Measurements from ENCODE around the gene CGNL1.

CGNL1 gene, protein sequence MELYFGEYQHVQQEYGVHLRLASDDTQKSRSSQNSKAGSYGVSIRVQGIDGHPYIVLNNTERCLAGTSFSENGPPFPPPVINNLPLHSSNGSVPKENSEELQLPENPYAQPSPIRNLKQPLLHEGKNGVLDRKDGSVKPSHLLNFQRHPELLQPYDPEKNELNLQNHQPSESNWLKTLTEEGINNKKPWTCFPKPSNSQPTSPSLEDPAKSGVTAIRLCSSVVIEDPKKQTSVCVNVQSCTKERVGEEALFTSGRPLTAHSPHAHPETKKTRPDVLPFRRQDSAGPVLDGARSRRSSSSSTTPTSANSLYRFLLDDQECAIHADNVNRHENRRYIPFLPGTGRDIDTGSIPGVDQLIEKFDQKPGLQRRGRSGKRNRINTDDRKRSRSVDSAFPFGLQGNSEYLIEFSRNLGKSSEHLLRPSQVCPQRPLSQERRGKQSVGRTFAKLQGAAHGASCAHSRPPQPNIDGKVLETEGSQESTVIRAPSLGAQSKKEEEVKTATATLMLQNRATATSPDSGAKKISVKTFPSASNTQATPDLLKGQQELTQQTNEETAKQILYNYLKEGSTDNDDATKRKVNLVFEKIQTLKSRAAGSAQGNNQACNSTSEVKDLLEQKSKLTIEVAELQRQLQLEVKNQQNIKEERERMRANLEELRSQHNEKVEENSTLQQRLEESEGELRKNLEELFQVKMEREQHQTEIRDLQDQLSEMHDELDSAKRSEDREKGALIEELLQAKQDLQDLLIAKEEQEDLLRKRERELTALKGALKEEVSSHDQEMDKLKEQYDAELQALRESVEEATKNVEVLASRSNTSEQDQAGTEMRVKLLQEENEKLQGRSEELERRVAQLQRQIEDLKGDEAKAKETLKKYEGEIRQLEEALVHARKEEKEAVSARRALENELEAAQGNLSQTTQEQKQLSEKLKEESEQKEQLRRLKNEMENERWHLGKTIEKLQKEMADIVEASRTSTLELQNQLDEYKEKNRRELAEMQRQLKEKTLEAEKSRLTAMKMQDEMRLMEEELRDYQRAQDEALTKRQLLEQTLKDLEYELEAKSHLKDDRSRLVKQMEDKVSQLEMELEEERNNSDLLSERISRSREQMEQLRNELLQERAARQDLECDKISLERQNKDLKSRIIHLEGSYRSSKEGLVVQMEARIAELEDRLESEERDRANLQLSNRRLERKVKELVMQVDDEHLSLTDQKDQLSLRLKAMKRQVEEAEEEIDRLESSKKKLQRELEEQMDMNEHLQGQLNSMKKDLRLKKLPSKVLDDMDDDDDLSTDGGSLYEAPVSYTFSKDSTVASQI

GRCh38 chr15:57375827-57376695, at the start of gene CGNL1:
TSS of gene CGNL1 (plus strand) at chr15:57376505. CDS start at chr15:57438000, 61,495 bp downstream.
- no peak within 1 kb of the TSS for H3K4me2 ChIP-seq (ENCODE audit: insufficient read depth, low read length)
- no peaks in the 10 kb centered on the region for H4K20me1 ChIP-seq (ENCODE audit: insufficient read depth, low read length)
- no peak within 1 kb of the TSS for H2AFZ ChIP-seq (ENCODE audit: low read depth, low read length)
- TF ChIP-seq EZH2 (IDR thresholded peaks at IDR 0.05; ENCODE audit: borderline replicate concordance, low read depth, low read length, severe bottlenecking) (no peak), CTCF (IDR thresholded peaks at IDR 0.05; ENCODE audit: borderline replicate concordance, extremely low read depth, low read length, poor library complexity, severe bottlenecking) (no peak)
- no peak within 1 kb of the TSS for H3K9ac ChIP-seq (ENCODE audit: low read depth, low read length)
- H3K79me2 ChIP-seq (ENCODE audit: insufficient read depth, low read length): no peaks in the 10 kb centered on the region
- H3K36me3 ChIP-seq (ENCODE audit: insufficient read depth, low read length): no peaks in the 10 kb centered on the region
- DNase-seq: no peak
- H3K4me3 ChIP-seq (ENCODE audit: low read depth in 1 of 2, low read length in 2 of 2): no peak within 1 kb of the TSS
- ATAC-seq (ENCODE audit: insufficient read depth, low read depth): no peak
- H3K27me3 ChIP-seq (ENCODE audit: insufficient read depth, low read length, poor library complexity): no peaks in the 10 kb centered on the region
- no peak within 1 kb of the TSS for H3K27ac ChIP-seq (ENCODE audit: low read length)
- no peaks in the 10 kb centered on the region for H3K9me3 ChIP-seq (ENCODE audit: insufficient read depth, low read length, severe bottlenecking)
- H3K4me1 ChIP-seq (ENCODE audit: insufficient read depth, low read length): no peaks in the 10 kb centered on the region

- no peaks in the 10 kb centered on the region for H3K36me3 ChIP-seq (ENCODE audit: insufficient read depth, low read length)
- H3K4me1 ChIP-seq (ENCODE audit: insufficient read depth, low read length): peaks cover 26% of the 10 kb centered on the region
- no peak for ATAC-seq (ENCODE audit: insufficient read depth, low read depth)
- H3K79me2 ChIP-seq (ENCODE audit: insufficient read depth, low read length): no peaks in the 10 kb centered on the region
- no peak overlapping the region for H3K4me3 ChIP-seq (ENCODE audit: low read depth in 1 of 2, low read length in 2 of 2)
- no peak overlapping the region for H3K9ac ChIP-seq (ENCODE audit: low read depth, low read length)
- H3K4me2 ChIP-seq (ENCODE audit: insufficient read depth, low read length): no peak overlapping the region
- H2AFZ ChIP-seq (ENCODE audit: low read depth, low read length): no peak overlapping the region
- H3K27ac ChIP-seq (ENCODE audit: low read length): no peak overlapping the region
- H3K27me3 ChIP-seq (ENCODE audit: insufficient read depth, low read length, poor library complexity): peaks cover 9% of the 10 kb centered on the region
- H4K20me1 ChIP-seq (ENCODE audit: insufficient read depth, low read length): no peaks in the 10 kb centered on the region
- DNase-seq: no peak
- TF ChIP-seq CTCF (IDR thresholded peaks at IDR 0.05; ENCODE audit: borderline replicate concordance, extremely low read depth, low read length, poor library complexity, severe bottlenecking): no peak
- no peak for TF ChIP-seq EZH2 (IDR thresholded peaks at IDR 0.05; ENCODE audit: borderline replicate concordance, low read depth, low read length, severe bottlenecking)
- no peaks in the 10 kb centered on the region for H3K9me3 ChIP-seq (ENCODE audit: insufficient read depth, low read length, severe bottlenecking)
Observed at GRCh38 chr15:57327985-57328471, 48.3 kb upstream of the CGNL1 start.

DNA sequence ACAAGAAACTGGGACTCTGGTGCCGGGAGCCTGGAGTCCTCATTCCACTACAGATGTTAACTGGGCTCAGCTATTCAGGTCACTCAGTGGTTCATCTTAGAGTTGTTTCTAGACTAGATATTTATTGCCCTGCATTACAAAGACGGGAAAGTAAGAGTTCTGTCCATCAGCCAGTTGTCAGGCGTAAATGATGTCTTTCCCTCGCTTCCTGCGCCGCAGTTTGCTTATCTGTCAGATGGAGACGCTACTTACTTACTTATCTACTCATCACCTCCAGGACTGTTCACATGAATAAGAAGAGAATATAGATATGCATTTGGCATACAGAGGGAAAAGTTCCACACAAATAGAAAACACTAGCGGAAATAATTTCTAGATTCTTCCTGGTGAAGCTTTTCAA, 47.8 kb upstream of the CGNL1 start:
- Histone ChIP-seq H3K27me3 (ENCODE audit: insufficient read depth, low read length, poor library complexity) (peaks cover 9% of the 10 kb centered on the region), H3K4me1 (ENCODE audit: insufficient read depth, low read length) (peaks cover 22% of the 10 kb centered on the region), H4K20me1 (ENCODE audit: insufficient read depth, low read length) (no peaks in the 10 kb centered on the region), H3K27ac (ENCODE audit: low read length) (no peak overlapping the region), H3K36me3 (ENCODE audit: insufficient read depth, low read length) (no peaks in the 10 kb centered on the region), H2AFZ (ENCODE audit: low read depth, low read length) (no peak overlapping the region), H3K79me2 (ENCODE audit: insufficient read depth, low read length) (no peaks in the 10 kb centered on the region), H3K9me3 (ENCODE audit: insufficient read depth, low read length, severe bottlenecking) (no peaks in the 10 kb centered on the region), H3K4me2 (ENCODE audit: insufficient read depth, low read length) (no peak overlapping the region), H3K9ac (ENCODE audit: low read depth, low read length) (no peak overlapping the region), H3K4me3 (ENCODE audit: low read depth in 1 of 2, low read length in 2 of 2) (no peak overlapping the region)
- DNase-seq (no peak), ATAC-seq (ENCODE audit: insufficient read depth, low read depth) (no peak)
- TF ChIP-seq EZH2 (IDR thresholded peaks at IDR 0.05; ENCODE audit: borderline replicate concordance, low read depth, low read length, severe bottlenecking): no peak
- TF ChIP-seq CTCF (IDR thresholded peaks at IDR 0.05; ENCODE audit: borderline replicate concordance, extremely low read depth, low read length, poor library complexity, severe bottlenecking): no peak

Data from DND-41 (cell line).